ENCODE results near the gene PELO.

The PELO gene

DNA sequence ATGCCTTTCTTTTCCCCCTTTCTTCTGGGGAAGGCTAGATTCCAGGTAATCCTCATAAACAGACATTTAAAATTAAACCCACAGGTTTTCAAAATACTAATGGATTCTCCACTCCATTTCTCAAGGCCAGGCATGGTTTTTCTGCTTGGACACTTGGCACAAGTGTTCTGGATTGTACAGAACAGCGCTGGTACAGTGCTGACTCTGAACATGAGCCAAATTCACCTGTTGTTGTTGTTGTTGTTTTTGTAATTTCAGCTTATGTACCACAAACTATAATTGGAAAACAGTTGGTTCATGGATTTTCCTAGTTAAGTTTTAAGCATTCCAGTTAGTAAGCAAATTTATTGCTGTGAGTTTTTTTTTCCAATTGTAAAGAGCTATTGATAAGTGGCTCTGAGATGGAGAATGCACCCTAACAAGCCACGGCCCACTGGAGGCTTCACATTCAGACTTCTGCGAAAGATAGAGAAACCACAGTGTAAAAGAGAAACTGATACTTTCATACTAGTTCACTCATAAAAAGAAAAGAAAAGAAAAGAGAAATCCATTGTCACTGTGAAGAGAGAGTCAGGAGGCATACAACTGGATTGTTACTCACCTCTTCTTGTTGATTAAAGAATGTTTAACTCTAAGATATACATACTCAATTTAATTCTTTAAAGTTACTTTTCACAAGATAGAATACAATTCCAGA, 16.2 kb upstream of the PELO start:
- peak; percentile 22 to 25 for DNase-seq (ENCODE audit: low read depth in 2 of 2)

DNA sequence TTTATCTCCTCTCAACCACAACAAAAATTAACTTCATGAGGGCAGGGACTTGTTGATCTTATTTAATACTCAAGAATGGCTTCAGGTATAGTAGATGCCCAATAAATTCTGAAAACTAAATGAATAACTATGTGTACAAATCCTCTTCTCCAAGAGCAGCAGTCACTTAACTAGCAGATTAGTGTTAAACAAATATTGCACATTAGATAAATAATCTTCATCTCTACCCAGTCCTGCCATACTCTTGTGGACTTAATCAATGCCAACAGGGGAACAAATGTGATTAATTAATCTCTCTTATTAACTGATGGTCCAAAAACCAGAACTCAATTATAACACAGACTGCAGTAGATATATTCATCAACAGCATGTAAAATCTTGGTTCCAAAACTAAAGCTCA, 15.0 kb upstream of the PELO start:
- no peak for DNase-seq (ENCODE audit: low read depth in 2 of 2)

DNA sequence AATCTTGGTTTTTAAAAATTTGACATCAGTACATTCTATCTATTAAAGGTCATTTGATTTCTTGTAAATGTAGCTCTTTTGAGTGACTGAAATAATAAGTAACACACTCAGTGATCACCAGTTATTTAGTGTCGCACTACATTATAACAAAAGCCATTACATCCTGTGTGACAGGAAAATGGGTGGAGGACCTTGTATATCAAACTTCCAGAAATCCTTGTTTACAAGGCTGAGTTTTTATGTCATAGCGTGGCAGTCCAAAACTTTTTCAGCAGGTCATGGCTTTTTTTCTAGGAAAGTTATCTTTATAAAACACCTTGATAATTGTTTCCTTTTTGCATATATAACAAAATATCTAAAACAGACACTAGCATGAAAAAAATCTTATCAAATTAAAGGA, 14.4 kb upstream of the PELO start:
- no peak for DNase-seq (ENCODE audit: low read depth in 2 of 2)

DNA sequence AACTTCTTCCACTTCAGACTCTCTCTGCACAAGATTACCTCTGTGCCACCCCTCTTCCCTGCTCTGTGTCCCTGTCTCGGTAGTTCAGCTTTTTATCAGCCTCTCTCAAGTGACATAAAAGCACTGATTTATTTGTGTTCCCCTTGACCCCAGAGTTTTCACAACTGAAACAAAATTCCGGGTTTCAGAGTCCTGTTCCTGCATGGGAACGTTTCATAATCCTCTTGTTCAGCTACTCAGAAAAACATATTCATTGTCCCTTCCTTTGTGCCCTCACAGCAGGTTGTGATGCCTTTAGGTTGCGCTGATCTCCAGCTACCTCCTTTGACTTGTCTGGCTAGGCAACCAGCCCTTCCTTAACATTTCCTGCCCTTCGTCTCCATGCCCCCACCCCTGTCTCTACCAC, 13.7 kb upstream of the PELO start:
- no peak for DNase-seq (ENCODE audit: low read depth in 2 of 2)

DNA sequence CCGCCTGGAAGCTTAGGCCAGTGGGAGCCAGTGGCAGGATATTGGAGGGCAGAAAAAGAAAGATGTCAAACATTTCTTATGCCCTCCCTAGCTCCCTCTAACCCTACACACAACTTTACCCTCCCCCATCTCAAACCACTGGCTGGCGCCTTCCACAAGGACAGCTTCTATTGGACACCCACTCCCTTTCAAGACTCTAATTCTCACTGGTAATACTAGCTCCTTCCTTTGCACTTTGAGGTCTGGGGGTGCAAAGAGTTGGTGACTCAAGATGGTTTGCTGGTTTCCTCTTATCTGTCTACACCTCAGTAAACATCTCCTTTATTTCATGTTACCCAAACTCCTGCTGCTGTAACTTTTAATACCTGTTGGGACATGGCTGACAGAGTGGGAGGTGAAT, 11.6 kb upstream of the PELO start:
- DNase-seq (ENCODE audit: low read depth in 2 of 2), result no peak

DNA sequence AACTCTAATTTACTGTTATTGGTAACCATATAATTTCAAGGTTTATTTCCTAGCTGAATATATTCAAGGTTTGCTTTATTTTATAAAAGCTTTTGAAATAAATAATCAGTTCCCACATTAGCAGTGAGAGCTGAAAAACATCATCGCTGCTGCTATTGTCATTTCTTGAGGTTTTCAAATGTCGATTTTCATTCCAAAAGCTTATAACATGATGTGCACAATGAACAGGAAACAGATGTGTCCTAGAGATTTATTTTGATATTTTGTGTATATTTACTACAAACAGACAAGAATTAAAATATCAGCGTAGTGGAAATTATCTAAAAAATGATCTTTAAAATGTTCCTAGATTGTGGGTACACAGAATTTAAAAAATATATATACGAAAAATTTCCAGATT, 10.5 kb upstream of the PELO start:
- DNase-seq (ENCODE audit: low read depth in 2 of 2), result no peak

DNA sequence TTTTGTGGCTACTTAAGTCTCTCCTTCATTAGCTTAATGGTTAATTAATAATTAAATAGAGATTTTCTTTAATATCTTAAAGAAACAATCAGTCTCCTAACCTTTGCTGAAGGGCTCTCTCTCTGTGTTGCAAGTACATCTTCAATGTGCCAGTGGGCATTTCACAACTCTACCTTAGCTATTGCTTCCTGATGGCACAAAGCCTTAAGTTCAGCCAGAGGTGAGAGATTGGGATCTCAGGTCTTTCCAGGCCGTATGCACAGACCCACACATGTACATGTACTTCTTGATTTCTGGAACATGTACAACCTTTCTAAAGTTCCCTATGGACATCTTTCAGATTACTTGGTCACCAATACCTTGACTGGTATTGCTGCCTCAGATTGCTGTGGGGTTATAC, 8.9 kb upstream of the PELO start:
- DNase-seq (ENCODE audit: low read depth in 2 of 2), result no peak

DNA sequence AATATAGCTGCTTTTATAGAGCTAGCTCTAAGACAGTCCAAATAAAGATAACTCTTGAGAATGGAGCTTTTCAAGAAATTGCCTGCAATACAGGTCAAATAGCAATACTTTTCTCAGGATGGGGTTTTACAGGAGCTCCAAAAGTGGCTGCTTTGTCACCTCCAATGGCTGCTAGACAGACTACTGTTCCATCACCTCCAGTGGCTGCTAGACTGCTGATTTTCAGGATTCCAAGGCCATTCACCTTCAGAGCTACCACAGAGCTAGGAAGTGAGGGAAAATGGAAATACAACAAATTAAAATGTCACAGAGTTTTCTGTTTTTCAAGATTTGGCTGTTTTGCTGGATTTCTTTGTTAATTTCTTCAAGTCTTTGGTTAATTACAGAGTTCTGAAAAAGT, 8.5 kb upstream of the PELO start:
- DNase-seq (ENCODE audit: low read depth in 2 of 2), result no peak

DNA sequence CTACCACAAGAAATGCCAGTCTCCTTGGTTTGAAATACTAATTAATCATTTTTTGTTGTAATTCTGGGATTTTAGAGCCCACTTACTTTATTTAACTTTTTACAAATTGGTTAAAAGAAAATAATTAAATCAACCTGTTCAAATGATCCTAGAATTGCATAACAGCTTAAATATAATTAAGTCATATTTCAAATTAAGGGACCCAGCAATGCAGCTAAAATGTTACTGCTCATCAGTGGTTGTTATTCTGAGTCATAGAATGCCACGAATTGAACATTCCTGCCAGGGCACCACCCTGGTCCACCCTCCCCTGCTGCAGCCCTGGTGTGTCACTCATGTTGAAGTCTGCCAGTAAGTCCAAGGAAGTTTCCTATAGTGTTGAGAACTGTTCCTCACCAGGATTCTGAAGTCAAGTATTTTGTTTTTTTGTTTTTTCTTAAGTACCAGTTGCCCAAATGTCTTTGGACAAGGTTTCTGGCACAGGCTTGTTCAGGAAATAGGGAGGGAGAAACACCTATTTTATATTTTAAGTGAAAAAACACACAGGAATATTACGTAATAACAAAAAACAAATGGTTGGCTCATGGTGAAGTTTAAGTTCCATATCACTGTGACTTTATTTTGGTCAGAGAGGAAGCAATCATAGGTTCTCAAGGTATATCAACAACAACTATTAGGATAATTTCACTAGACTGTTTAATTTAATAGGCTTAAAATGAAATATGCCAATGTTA, 4.3 kb upstream of the PELO start:
- DNase-seq (ENCODE audit: low read depth in 2 of 2), result no peak

DNA sequence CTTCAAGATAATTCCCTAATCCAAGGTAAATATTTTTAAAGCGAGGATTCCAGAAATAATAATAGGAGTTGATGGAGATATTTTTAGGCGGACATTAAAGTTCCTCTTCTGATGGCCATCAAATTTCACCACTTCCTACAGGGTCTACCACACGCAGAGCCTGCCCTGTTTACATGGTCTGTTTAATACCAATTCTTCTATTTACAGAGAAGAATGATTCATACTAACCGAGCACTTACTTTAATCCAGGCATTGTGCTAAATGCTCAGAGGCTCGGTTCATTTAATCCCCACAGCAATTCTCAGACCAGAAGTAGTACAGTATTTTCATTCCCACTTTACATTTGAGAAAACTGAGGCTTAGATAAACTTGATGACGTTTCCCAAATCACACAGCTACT, 3.0 kb upstream of the PELO start:
- DNase-seq (ENCODE audit: low read depth in 2 of 2), result no peak

DNA sequence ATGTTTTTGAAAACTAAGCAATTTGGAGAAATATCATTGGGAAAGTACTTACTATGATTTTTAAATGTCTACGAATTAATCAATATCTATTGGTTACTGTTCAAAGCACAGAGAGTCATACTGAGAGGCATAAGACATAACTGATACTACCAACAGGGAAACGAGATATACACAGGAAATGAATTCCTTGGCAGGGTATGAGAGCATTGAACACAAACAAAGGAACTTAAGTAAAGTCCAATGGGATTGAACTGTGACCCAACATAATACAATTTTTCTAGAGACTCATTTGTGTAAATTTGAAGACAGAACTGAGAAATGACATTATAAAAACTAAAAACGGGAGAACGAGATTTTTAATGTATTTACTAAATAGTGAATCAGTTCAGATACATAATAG, 1.3 kb upstream of the PELO start:
- DNase-seq (ENCODE audit: low read depth in 2 of 2), result no peak

DNA sequence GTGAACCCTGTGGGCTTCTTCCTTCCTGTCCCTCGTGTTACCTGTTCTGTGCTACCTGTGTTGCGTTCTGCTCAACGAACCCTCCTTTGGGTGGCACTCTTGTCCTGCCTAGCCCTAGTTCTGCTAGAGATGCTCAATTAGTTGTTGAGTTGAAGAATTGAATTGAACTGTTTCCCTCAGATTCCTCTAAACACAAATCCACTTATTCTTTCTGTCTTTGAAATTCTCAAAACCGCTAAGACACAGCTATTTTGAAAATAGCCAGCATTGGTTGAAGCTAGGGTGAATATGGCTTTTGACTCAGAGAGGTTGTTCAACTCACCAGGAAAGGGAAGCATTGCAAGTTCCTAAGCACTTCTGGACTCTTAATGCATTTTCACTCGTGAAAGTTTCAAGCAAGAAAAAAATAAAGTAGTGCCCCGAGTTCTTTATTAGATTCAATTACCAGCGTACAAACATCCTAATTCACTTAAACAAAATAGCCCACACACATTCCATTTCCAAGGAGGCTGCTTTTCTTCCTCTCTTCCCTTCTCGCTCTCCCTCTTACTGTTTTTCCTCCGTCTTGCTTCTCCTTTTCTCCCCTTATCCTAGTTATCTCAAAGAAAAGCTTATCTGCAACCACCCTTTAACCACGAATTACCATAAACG, 642 bp upstream of the PELO start:
- DNase-seq (ENCODE audit: low read depth in 2 of 2), result no peak

DNA sequence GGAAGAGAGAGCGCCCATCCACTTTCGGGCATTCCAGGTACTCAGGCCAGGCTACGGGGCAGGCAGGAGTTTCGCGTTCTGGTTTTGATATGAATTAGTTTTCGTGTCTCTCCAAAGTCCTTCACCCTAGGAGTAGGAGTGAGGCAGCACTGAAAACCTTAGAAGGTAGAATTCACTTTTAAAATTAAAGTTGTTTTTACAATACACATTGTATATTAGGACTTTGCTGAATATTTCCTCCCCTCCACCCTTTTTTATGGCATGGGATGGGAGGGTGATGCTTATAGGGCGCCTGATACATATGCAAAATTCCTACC, 747 bp downstream of the PELO start:
- no peak for DNase-seq (ENCODE audit: low read depth in 2 of 2)

DNA sequence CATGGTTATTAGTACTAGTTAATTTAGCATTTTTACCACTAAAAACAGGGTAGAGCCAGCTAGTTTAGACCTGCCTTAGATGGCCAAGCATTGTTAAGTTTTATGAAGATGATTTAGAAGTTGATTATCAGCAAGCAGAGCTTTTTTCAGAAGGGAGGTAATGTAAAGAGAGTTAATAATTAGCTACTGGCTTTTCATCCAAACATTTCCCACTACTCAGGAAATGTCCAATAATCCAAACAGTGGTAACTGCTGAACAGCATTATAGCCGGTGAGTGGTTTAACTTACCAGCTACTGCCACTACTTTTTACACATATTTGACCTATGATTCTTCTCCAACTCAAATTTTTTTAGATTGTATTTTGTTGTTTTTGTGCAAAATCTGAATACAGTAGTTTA, 1.7 kb downstream of the PELO start:
- DNase-seq (ENCODE audit: low read depth in 2 of 2), result no peak

DNA sequence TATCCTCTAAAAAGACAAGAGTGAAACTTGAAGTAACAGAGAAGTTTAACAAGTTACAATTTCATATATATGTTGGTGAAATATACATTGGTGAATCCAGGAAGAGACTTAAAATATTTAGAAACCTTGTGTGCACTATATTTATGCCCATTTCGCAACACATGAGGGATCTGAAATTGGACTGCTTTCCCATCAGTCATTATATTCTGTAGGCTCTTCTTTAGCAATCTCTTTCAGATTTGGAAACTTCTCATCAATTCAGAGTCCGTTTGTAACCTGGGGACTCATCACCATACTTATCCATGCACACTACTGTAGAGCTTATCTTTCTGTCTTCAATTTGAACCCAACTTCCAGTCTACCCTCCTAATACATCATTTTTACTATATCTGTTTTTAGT, 2.1 kb downstream of the PELO start:
- no peak for DNase-seq (ENCODE audit: low read depth in 2 of 2)

DNA sequence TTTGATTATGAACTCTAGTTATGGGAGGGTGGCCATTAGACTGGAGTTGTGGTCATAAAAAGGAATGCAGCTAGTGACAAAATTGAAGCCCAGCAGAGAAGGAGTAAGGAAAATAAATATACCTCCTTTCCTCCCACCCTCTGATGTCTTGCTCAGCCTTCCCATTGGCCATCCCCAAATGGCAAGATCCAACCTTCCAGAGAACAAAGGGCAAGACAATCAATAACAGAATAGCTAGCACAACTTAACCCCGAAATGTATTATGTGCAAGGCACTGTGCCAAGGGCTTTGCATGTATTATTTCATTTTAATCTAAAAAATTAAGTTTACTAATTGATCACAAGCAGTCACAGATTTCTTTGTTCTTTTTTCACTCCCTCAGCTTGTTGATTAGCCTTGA, 3.6 kb downstream of the PELO start:
- DNase-seq (ENCODE audit: low read depth in 2 of 2), result no peak

DNA sequence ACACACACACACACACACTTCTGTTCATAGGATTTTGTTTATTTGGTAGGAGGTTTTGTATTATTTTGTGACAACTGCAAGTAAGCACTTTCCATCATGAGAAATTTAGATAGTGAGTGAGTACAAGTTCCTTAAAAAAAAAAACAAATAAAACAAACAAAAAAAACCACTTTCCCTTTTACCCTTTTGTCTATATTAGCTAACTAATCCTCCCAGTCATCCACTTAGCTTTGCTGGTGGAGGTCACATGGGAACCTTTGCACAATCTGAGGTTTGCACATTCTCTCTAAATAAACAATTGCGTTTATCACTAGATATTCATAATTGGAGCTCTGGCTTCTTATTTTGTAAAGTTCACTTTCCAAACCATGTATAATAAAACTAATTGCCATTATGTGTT, 6.8 kb downstream of the PELO start:
- no peak for DNase-seq (ENCODE audit: low read depth in 2 of 2)

DNA sequence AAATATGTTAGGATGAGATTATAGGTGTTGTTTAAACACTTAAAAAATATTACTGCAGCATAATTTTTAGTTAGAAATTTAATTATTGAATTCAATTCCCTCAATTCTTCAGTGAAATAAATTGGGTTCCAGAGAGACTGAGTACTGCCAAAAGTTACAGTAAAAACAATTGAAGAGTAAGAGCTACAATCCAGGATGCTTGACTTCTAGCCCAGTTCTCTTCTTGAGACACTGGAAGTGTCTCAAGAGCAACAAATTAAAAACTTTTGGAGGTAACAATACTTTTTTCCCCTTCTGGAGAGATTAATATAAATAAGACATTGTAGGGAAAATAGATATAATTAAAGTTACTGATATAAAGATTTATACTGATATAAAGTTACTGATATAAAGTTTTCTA, 8.3 kb downstream of the PELO start:
- DNase-seq (ENCODE audit: low read depth in 2 of 2), result no peak

DNA sequence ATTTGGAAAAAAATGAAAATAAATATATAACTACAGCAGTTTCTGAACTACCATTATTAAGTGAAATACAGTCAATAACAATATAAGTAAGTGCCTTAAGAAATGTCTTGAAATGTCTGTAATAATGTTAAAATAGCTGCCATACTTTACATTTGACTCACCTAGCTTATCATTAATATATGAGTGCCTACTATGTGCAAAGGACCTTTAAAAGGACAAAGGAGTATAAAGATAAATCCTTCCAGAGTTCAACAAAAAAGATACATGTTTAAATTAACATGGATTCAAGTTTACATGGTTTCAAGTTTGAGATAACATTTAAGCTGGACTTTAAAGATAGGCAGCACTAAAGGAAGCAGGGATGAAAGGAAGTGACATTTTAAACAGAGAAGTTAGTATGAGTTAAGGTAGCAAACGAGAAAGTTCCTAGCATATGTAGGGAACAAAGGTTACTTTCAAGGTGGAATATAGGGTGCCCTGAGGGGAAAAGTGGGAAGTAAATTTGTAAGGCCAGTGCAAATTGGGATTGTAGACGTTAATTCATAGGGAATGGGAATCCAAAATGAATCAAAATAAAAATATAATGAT, 8.9 kb downstream of the PELO start:
- DNase-seq (ENCODE audit: low read depth in 2 of 2), result no peak

DNA sequence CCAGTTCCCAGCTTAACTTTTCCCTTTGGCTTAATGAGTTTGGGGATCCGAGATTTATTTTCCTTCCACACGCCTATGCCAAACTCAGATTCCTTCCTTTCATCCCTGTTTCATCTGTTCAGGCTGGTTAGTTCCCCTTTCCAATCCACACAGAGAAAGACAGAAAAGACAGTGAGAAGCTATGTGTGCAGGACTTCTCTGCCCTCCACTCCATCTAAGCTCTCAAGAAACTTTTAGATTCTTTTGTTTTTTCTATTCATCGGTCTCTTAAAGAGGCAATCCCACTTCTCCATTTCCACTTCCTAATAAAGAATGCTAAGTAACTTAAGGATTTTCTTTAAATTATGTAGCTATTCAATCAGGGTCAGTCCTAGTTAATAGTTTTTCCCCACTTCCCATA, 11.2 kb downstream of the PELO start:
- no peak for DNase-seq (ENCODE audit: low read depth in 2 of 2)

DNA sequence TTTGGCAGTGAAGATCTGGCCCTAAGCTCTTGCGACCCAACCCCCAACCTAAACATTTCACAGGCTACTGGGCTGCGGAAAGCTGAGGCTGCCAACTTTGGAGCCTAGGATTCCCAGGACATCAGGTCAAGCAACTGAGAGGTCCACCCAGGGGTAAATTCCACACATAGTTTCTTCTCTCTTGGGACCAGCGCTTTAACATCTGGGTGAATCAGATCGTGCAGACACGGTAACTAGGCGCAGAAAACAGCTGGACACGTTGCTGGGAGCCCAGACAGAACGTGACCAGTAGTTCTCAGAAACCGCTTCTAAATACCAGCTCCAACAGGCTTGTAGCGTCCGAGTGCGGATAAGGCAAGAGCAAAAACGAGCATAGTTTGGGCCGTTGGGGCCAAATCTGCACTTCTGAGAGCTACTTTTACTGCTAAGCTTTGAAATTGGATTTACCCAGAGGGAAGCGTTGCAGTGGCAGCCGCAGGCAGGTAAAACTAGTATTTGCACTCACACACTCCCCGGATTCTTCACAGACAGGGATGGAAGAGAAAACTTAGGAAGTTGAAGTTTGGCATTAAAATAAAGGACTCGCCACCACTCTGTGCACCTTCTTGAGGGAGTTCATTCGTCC, 11.8 kb downstream of the PELO start:
- DNase-seq (ENCODE audit: low read depth in 2 of 2), result no peak

DNA sequence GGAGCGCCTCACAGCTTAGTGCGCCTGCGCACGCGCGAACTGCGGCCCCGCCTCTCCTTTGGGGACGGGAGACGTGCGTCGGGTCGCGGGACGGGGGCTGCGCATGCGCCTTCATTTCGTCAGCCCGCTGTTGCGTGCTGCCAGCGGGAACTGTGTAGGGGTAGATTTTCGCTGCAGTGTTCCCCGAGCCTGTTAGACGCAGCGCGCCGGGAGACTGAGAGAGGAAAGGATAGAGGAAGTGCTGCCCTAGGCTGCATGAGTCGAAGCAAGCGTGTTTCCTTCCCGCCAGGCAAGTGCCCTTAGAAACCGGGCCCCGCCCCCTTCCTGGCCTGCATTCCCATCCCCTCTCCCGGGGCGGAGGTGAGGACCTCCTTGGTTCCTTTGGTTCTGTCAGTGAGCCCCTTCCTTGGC, 12.3 kb downstream of the PELO start:
- peak; percentile 91 to 92 for DNase-seq (ENCODE audit: low read depth in 2 of 2)
